Sciatic nerve (tissue), 2 donors: Measurements from ENCODE around the gene TMEM61. TPM values are rescaled to one million over a fixed set of nuclear protein-coding genes. Genes with fewer than 3 reads are reported as not detected.
"Not testable (repeated sequence)": the region's sequence is repeated elsewhere in the genome, so short reads cannot be mapped to it uniquely, and the experiment has no call there.

Experiments
- ATAC-seq: fragments of 200-7000 bp; cut with Tn5 transposase; one replicate; pipeline ENCODE4 v1.9.1; 2020; ENCODE audit warnings: mild to moderate bottlenecking, moderate library complexity
- DNase-seq: peaks from one replicate; pipeline ENCODE4 v3.0.0-alpha.2; 2020; ENCODE audit warnings: low spot score
- intact Hi-C: fragments of 100-400 bp; cut with DNase I; formaldehyde crosslinking; loops from one replicate; pipeline ENCODE4 v1.14.2; 2022
- total RNA-seq: library from RNA; stranded (reverse); fragmentation: NEBNext Ultra II Directional; extraction: Animal tissue kit (Norgen Biotek cat#: 25700); gene quantifications from one replicate; pipeline ENCODE4 v1.2.1, GENCODE V29; 2021
- donor health status: DM: no; HTN: no; CAD: no.
- donor health status: DM: no; HTN: no; CAD: no.

Gene TMEM61
- total RNA-seq, 1 donor from 2014 or later = not detected

GRCh38 chr1:55018395-55018794 is 38.0 kb downstream of the TMEM61 start:
- DNase-seq = no peak
- intact Hi-C loops = no loop called here
- ATAC-seq = no peak

- intact Hi-C loops = no loop called here
- ATAC-seq (peak; percentile 95), DNase-seq (peak; percentile 82)
These were observed 41.6 kb downstream of the TMEM61 start for GRCh38 chr1:55021942-55022546.

- intact Hi-C loops, ATAC-seq, DNase-seq: not testable (repeated sequence)
These were observed 43.7 kb downstream of the TMEM61 start for GRCh38 chr1:55024163-55024562.

GRCh38 chr1:55026682-55027081 is 46.3 kb downstream of the TMEM61 start:
- intact Hi-C loops, DNase-seq, ATAC-seq: not testable (repeated sequence)

GRCh38 chr1:55031098-55031497 is 50.7 kb downstream of the TMEM61 start:
- DNase-seq, ATAC-seq, intact Hi-C loops: not testable (repeated sequence)

- no peak for ATAC-seq
- DNase-seq = no peak
- intact Hi-C loops = no loop called here
These were observed 52.8 kb downstream of the TMEM61 start for GRCh38 chr1:55033265-55033614.

- intact Hi-C loops = no loop called here
- DNase-seq (no peak), ATAC-seq (no peak)
These were observed 54.2 kb downstream of the TMEM61 start for GRCh38 chr1:55034476-55035133.

GRCh38 chr1:55035904-55036303 is 55.5 kb downstream of the TMEM61 start:
- no peak for ATAC-seq
- intact Hi-C loops = no loop called here
- DNase-seq = no peak

- intact Hi-C loops = no loop called here
- DNase-seq = no peak
These were observed 57.5 kb downstream of the TMEM61 start for GRCh38 chr1:55037733-55038551.

GRCh38 chr1:55038552-55038838 is 58.1 kb downstream of the TMEM61 start:
- intact Hi-C loops = no loop called here
- DNase-seq (no peak), ATAC-seq (no peak)

More at GRCh38 chr1:55037733-55038551, 57.5 kb downstream of the TMEM61 start:
- ATAC-seq = no peak

- intact Hi-C loops = no loop called here
- DNase-seq (no peak), ATAC-seq (no peak)
These were observed 58.5 kb downstream of the TMEM61 start for GRCh38 chr1:55038974-55039341.

- ATAC-seq = peak; percentile 72
- DNase-seq = no peak
- intact Hi-C loops = no loop called here
These were observed 59.1 kb downstream of the TMEM61 start, which contains the start of gene PCSK9 for GRCh38 chr1:55039342-55040082. Gene PCSK9, plus strand, starts transcription at chr1:55039548. Its CDS starts 290 bp downstream, at chr1:55039838.

- DNase-seq (no peak), ATAC-seq (peak; percentile 28)
- intact Hi-C loops = no loop called here
These were observed 59.9 kb downstream of the TMEM61 start for GRCh38 chr1:55040083-55040932.

GRCh38 chr1:55040933-55041494 is 60.6 kb downstream of the TMEM61 start:
- intact Hi-C loops = no loop called here
- DNase-seq (no peak), ATAC-seq (no peak)

GRCh38 chr1:55041613-55042012 is 61.2 kb downstream of the TMEM61 start:
- DNase-seq (no peak), ATAC-seq (no peak)
- intact Hi-C loops = no loop called here
